Measurements from ENCODE around the gene GMPR. TPM values are rescaled to one million over a fixed set of nuclear protein-coding genes. Genes with fewer than 3 reads are reported as not detected.

GMPR gene
- total RNA-seq, 1 donor from 2014 or later = 126 TPM

DNA sequence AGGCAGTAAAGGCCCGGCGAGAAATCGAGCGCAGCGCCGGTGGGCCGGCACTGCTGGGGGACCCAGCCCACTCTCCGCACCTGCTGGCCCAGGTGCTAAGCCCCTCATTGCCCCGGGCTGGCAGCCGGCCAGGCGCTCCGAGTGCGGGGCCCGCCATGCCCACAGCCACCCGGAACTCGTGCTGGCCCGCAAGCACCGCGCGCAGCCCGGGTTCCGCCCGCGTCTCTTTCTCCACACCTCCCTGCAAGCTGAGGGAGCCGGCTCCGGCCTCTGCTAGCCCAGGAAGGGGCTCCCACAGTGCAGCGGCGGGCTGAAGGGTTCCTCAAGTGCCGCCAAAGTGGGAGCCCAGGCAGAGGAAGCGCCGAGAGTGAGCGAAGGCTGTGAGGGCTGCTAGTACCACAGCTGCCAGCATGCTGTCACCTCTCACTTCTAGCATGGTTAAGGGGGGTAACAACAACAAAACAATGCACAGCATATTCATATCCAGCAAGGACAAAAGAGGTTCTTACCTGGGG is 11.3 kb upstream of the GMPR start:
- Histone ChIP-seq H3K36me3 (no peaks in the 10 kb centered on the region), H3K4me1 (peaks cover 27% of the 10 kb centered on the region), H3K27me3 (ENCODE audit: low read depth) (no peaks in the 10 kb centered on the region), H3K4me3 (no peak overlapping the region), H3K27ac (replicated peaks) (no peak overlapping the region), H3K9me3 (replicated peaks) (no peaks in the 10 kb centered on the region)
- TF ChIP-seq, protein P1, sequence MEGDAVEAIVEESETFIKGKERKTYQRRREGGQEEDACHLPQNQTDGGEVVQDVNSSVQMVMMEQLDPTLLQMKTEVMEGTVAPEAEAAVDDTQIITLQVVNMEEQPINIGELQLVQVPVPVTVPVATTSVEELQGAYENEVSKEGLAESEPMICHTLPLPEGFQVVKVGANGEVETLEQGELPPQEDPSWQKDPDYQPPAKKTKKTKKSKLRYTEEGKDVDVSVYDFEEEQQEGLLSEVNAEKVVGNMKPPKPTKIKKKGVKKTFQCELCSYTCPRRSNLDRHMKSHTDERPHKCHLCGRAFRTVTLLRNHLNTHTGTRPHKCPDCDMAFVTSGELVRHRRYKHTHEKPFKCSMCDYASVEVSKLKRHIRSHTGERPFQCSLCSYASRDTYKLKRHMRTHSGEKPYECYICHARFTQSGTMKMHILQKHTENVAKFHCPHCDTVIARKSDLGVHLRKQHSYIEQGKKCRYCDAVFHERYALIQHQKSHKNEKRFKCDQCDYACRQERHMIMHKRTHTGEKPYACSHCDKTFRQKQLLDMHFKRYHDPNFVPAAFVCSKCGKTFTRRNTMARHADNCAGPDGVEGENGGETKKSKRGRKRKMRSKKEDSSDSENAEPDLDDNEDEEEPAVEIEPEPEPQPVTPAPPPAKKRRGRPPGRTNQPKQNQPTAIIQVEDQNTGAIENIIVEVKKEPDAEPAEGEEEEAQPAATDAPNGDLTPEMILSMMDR (IDR thresholded peaks at IDR 0.05; ENCODE audit: borderline replicate concordance) = no peak
- intact Hi-C loops (cut with micrococcal nuclease) = no loop called here
- DNase-seq = no peak

DNA sequence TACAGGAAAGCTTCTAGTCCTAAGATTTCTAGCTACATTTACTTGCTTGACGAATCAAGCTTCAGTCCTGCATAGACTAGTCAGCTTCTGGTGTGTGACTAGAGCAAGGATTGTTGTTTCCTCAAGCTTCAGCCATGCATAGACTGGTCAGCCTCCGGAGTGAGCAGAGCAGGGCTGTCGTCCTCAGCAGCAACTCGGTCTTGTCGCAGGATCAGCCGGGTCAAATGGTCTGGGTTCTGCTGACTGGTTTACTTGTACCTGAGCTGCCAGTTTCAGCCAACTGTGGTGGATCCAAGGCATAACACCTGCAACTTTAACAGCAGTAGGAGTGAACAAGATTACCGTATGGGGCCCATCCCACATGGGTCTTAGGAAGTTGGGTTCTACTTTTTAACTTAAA is 10.8 kb upstream of the GMPR start:
- TF ChIP-seq, protein P1 (IDR thresholded peaks at IDR 0.05; ENCODE audit: borderline replicate concordance) = no peak
- DNase-seq = no peak

DNA sequence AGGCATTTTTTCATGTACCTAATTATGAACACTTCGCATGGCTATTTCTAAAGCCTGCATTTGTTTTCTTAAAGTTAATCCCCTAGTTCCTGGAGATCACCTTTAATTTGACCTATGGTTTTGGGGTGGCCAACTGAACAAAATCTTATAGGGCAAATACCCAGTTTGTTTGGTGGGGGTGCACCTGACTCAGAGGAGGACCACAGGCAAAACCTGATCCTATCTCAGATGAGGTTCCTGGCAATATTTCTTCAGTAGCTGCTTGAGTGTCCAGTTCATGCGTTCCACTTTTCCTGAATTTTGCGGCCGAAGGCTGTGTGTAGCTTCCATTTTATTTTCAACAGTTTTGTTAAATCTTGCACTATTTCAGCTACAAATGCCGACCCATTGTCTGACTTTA is 10.3 kb upstream of the GMPR start:
- TF ChIP-seq, protein P1 (IDR thresholded peaks at IDR 0.05; ENCODE audit: borderline replicate concordance) = no peak
- Histone ChIP-seq H3K27me3 (ENCODE audit: low read depth) (no peaks in the 10 kb centered on the region), H3K9me3 (replicated peaks) (no peaks in the 10 kb centered on the region), H3K27ac (replicated peaks) (no peak overlapping the region), H3K4me3 (no peak overlapping the region), H3K36me3 (no peaks in the 10 kb centered on the region), H3K4me1 (peaks cover 27% of the 10 kb centered on the region)
- DNase-seq = no peak
- intact Hi-C loops (cut with micrococcal nuclease) = no loop called here

More for the DNA sequence above, 10.8 kb upstream of the GMPR start:
- Histone ChIP-seq H3K27ac (replicated peaks) (no peak overlapping the region), H3K4me3 (no peak overlapping the region), H3K27me3 (ENCODE audit: low read depth) (no peaks in the 10 kb centered on the region), H3K4me1 (peaks cover 27% of the 10 kb centered on the region), H3K9me3 (replicated peaks) (no peaks in the 10 kb centered on the region), H3K36me3 (no peaks in the 10 kb centered on the region)
- intact Hi-C loops (cut with micrococcal nuclease) = no loop called here

DNA sequence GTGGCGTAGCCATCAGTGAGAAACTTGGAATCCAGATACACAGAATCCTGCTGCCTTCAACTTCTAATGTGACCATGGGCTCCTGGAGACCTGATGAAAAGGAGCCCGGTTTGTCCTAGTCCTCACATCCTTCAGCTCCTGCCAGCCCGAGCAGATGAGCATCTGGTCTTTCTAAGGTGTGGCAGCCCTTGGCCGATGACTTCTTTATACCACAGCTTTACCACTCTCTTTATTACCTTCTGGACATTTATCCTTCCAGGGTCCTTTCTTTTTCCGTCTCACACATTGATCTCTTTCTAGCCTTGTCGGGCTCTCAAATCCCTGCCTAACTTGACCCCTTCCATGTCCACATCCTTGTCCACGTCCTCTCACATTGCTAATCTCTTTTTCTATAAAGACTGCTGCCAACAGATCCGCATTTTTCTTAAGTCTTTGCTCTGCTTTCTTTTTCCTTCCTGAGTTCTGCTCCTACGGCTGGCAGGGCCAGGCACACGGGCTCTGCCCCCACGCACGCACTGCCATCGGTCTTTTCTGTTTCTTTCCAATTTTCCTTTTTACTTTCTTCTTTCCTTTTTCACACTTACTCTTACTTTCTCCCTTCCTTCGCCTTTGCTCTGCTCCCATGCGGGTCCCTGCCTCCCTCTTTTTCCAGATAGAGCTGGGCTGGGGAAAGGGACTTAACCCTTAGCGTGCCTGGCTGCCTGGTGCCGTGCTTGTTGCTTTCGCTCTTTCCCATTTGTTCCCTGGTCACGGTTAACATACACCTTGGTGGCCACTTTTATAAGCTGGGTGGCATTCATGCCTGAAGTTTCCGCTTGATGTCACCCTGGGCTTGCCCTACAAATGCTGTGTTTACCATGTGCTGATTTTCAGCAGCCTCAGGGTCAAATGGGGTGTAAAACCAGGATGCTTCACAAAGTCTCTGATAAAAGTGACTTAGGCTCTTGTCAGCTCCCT is 9.4 kb upstream of the GMPR start:
- intact Hi-C loops (cut with micrococcal nuclease) = no loop called here
- no peak overlapping the region for H3K27ac ChIP-seq (replicated peaks)
- TF ChIP-seq, protein P1 (IDR thresholded peaks at IDR 0.05; ENCODE audit: borderline replicate concordance) = peak; percentile 48

DNA sequence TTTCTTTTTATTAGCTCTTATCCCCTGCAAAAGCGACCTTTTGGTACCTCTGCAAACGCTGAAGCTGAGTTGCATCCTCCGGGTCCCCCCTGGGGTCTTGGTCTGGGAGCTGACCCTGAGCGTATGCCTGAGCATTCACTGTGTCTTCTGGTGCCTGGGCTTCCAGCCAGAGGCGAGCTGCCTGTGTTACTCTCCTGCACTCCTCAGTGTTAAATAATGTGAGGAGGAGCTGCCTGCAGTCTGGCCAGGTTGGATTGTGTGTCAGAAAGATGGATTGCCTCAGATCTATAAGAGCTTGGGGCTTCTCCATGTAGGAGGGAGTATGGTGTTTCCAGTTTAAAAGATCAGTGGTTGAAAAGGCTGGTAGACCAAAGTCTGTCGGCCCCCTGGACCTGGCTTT is 8.7 kb upstream of the GMPR start:
- H3K4me3 ChIP-seq = no peak overlapping the region
- peaks cover 27% of the 10 kb centered on the region for H3K4me1 ChIP-seq
- no peaks in the 10 kb centered on the region for H3K27me3 ChIP-seq (ENCODE audit: low read depth)
- no peaks in the 10 kb centered on the region for H3K36me3 ChIP-seq
- H3K27ac ChIP-seq (replicated peaks) = no peak overlapping the region
- DNase-seq = no peak
- H3K9me3 ChIP-seq (replicated peaks) = no peaks in the 10 kb centered on the region
- TF ChIP-seq, protein P1 (IDR thresholded peaks at IDR 0.05; ENCODE audit: borderline replicate concordance) = no peak
- intact Hi-C loops (cut with micrococcal nuclease) = no loop called here

More for the DNA sequence above, 9.4 kb upstream of the GMPR start:
- H3K4me1 ChIP-seq = peaks cover 27% of the 10 kb centered on the region
- H3K4me3 ChIP-seq = peak overlapping the region; percentile 9
- DNase-seq = no peak
- H3K27me3 ChIP-seq (ENCODE audit: low read depth) = no peaks in the 10 kb centered on the region
- H3K9me3 ChIP-seq (replicated peaks) = no peaks in the 10 kb centered on the region
- no peaks in the 10 kb centered on the region for H3K36me3 ChIP-seq

All from left ventricle myocardium inferior (tissue), 1 donor.